Measurements from ENCODE around the gene NME7.

- TF ChIP-seq CTCF (IDR thresholded peaks at IDR 0.05) (no peak), EZH2 (IDR thresholded peaks at IDR 0.05) (no peak)
Measured at GRCh38 chr1:169143984-169144383, 223.6 kb downstream of the NME7 start.
